GM21619 (cell line): ENCODE measurements around the gene GDPD2.

Experiments
- ATAC-seq: cut with Tn5 transposase; IDR thresholded peaks from one replicate; pipeline ENCODE4 v1.9.1; 2021; ENCODE audit not compliant: unreplicated experiment

Gene GDPD2

GRCh38 chrX:70437921-70438665 is 15.0 kb downstream of the GDPD2 start:
- no peak for ATAC-seq

DNA sequence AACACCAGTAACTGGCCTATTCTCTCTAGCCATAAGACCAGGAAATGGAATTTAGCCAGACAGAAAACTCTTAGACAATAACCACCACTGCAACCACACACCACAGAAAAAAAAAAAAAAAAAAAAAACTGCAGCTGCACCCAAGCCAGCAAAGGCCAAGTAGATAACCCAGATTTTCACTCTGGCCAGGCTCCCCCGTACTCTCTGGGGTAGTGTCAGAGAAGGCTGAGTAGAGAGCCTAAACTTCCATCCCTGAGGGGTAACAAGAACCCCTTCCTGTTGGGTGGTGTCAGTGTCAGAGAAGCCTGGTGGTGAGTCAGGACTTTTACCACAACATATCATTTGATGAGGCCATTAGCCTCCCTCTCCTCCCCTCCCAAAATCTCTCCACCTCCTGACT is 15.9 kb downstream of the GDPD2 start:
- ATAC-seq = no peak

DNA sequence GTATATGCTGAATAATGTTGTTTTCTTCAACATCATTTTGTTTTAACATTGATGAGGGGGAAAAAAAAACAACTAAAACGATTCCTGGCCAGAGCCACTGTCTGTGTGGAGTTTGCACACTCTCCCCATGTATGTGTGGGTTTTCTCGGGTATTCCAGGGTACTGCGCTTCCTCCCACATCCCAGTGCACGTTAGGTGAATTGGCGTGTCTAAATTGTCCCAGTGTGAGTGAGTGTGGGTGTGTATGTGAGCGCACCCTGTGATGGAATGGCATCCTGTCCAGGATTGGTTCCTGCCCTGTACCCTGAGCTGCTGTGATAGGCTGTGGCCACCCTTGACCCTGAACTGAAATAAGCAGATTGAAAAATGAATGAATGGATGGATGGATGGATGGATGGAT is 19.1 kb downstream of the GDPD2 start:
- no peak for ATAC-seq

- no peak for ATAC-seq
These were observed 21.3 kb downstream of the GDPD2 start, which contains the start of gene DLG3 for GRCh38 chrX:70444326-70444945. DLG3 (plus strand) TSS chrX:70444835; CDS start chrX:70445202, 367 bp downstream.

- no peak for ATAC-seq
These were observed 22.0 kb downstream of the GDPD2 start for GRCh38 chrX:70444946-70445656.

DNA sequence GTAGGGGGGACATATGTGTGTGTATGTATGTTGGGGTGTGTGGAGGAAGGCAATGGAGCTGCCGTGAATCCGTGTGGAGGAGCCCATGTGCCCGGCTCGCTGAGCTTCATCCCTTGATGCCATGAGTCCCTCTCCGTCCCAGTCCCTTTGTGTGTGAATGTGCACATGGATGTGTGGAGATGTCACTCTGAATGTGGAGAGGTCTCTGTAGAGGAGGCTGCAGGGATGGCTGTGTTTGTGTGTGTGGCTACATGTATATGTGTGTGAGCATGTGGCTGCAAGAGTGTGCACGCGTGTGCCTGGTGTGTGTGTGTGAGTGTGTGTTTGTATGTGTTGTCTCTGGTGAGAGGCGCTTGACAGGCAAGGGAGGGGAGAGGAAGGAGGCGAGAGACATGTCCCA is 22.8 kb downstream of the GDPD2 start:
- ATAC-seq = no peak

GRCh38 chrX:70446380-70447350 is 23.6 kb downstream of the GDPD2 start:
- ATAC-seq = no peak

DNA sequence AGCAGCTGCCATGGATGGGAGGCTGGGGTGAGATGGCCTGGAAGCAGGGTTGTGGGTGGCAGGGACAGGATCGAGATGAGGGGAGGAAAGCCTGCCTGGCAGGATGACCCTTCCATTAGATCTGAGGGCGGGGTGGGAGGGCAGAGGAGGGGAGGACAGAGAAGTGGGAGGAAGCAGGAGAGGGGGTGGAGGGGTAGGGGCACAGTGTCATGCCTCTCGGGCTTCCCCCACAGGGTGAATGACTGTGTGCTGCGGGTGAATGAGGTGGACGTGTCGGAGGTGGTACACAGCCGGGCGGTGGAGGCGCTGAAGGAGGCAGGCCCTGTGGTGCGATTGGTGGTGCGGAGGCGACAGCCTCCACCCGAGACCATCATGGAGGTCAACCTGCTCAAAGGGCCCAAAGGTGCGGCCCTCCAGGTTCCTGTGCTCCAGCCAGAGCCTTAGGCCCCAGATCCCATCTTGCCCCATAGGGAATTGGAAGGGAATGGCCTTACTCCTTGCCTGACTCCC is 26.4 kb downstream of the GDPD2 start:
- no peak for ATAC-seq

- ATAC-seq = no peak
These were observed 29.1 kb downstream of the GDPD2 start for GRCh38 chrX:70452143-70452733.

DNA sequence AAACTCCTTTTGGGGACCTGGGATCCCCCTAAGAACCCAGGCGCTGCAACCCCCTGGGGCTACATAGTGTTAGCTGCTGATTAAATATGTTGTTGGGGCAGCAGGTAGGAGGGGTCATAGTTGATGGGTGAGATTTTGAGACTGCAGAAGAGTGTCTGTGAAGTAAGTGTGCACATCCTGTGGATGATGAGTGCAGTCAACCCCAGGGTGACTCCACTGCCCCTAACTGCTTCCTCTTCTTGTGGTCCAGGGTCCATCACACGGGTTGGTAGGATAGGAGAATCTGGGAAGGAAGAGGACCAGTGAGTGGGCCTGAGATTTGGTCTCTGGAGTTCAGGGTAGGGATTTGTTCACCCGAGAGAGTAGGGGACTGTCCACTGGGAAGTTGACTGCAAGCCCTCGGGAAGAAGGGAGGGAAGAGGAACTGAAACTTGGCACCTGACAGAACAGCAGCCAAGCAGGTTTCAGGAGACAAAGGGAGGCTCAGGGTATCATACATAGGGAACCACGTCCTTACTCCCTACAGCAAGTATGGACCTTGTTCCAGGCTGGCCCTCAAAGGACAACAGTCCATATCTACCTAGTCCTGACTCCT is 30.0 kb downstream of the GDPD2 start:
- no peak for ATAC-seq

- peak; percentile 52 for ATAC-seq
These were observed 31.6 kb downstream of the GDPD2 start for GRCh38 chrX:70454441-70455365.

DNA sequence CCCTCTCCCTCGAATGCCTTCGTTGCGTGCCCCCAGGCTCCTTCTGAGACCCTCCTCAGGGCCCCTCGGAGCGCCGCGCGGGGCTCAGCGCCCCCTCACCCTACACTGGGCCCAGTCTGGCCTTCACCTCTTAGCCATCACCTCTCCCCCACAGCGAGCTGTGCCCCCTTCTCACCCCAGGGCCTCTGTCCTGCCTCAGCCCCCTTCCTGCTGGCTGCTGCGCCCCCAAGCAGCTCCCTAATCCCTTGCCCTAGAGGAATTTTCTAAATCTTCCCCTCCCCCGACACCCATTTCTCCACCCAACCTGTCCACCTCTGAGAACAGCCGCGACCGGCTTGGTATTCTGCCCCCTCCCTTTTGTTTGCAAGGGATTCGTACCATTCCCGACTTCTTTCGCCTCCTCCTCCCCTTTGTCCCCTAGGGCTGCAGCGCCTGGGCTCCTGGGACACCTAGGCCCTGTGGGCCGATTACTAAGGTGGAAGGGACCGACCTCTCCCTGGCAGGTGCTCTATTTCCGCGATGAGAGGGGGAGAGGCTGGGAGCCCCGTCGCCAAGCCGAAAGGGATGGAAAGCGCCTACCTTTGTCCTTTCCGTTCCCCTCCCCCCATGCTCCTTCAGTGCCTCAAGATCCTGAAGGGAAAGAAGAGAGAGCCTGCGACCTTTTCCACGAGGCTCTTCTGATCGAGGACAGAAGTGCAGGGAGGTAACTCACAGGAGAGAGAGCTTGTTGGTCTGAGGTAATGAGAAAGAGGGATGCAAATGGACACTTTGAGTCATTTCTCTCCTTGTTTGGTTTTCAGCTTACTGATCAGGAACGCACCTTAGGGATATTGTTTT is 32.5 kb downstream of the GDPD2 start:
- peak; percentile 26 for ATAC-seq

DNA sequence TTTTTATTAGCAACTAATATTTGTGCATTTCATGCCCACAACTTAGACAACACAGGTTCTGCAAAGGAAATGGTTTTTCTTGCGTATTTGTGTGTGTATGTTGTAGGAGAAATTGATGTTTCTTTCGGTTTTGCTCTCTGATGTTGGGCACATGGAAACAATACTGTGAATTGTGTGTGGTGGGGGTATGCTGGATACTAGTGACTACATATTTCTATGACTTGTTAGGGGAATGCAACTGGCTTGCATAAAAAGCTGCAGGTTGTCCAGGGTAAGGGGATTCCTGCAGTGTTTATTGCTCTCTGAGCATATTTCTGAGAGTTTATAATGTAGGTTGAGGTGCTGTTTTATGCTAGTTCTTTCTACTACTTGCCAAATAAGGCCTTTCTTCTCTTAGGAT is 33.1 kb downstream of the GDPD2 start:
- peak; percentile 12 for ATAC-seq

DNA sequence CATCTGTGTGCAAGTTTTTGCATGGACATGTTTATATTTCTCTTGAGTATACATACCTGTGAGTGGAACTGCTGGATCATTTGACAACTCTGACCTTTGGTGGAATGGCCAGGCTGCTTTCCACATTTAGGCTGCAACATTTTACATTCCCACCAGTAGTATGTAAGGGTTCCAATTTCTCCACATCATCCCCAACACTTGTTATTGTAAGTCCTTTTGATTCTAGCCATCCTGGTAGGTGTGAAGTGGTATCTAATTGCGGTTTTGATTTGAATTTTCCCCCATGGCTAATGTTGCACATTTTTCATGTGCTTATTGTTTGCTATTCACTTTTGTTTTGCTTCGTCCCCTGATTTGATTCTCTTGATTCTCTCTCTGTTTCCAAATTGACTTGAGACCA is 37.9 kb downstream of the GDPD2 start:
- no peak for ATAC-seq

GRCh38 chrX:70464051-70464450 is 40.9 kb downstream of the GDPD2 start:
- no peak for ATAC-seq

DNA sequence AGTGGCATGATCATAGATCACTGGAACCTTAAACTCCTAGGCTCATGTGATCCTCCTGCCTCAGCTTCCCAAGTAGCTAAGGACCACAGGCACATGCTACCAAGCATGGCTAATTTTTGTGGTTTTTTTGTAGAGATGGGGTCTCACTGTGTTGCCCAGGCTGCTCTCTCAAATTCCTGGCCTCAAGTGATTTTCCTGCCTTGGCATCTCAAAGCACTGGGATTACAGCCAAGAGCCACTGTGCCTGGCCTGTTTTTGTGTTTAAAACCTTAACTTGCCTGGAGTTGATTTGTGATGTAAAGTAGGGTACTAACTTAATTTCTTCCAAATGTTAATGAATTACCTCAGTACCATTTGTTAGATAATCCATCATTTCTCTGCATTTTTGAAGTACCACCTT is 43.9 kb downstream of the GDPD2 start:
- no peak for ATAC-seq

DNA sequence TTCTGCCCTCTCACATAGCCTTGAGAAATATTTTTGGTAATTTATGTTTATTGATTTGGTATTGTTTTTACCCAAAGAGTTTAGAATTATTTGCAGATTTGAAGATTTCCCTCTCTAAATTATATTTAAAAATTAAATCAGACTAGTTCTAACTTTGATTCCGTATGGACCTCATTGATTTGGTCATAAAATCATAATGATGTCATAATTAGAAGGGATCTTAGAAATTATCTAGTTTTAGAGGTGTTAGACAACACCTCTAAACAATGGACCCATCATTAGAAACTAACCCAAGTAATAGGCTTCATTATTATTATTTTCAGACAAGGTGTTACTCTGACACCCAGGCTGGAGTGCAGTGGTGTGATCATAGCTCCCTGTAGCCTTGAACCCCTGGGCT is 45.6 kb downstream of the GDPD2 start:
- ATAC-seq = no peak

GRCh38 chrX:70470850-70471289 is 47.8 kb downstream of the GDPD2 start:
- peak; percentile 48 for ATAC-seq
